Stimulated activated CD8-positive, alpha-beta memory T cell treated with anti-CD3 and anti-CD28 coated beads, Interleukin-4, amount 100 ng/mL, for 24 hours (primary cell): ENCODE results near the gene PDZD4.

Experiments used
- DNase-seq: peaks from one replicate; pipeline ENCODE4 v3.0.0-alpha.2; 2020; ENCODE audit warnings: low read depth

The PDZD4 gene

GRCh38 chrX:153783378-153784013 is 46.8 kb downstream of the PDZD4 start:
- no peak for DNase-seq

DNA sequence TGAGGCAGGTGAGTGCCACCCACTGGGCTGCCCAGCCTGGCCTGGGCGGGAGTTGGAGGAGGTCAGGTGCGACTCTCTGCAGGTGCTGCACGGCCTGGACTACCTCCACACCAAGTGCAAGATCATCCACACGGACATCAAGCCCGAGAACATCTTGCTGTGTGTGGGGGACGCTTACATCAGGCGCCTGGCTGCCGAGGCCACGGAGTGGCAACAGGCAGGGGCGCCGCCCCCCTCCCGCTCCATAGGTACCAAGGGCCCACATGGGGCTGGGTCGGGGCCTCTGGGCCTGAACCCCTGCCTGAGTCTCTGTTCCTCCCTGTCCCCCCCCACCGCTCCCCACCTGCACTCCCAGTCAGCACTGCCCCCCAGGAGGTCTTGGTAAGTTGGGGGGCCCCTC is 47.5 kb downstream of the PDZD4 start:
- DNase-seq, result no peak

GRCh38 chrX:153782313-153782712 is 48.0 kb downstream of the PDZD4 start:
- DNase-seq, result no peak

DNA sequence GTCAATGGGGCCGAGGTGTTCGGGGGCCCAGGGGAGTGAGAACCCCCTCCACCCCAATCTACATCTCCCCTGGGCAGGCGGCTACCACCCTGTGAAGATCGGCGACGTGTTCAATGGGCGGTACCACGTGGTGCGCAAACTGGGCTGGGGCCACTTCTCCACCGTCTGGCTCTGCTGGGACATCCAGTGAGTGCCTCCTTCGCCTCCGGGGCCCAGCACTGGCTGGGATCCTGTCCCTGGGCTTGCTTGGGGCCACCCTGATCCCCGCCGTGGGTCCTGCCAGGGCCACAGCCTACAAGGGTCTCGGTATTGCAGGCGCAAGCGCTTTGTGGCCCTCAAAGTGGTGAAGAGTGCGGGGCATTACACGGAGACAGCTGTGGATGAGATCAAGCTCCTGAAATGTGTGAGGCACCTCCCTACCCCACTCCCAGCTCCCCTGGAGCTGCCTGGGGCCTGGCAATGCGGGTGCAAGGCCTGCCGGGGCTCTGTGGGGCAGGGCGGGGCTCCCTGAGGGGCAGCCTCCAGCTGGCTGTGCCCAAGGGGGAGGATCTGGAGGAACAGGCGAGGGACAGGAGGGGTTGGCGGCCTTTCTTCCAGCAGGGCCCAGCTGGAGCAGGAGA is 48.8 kb downstream of the PDZD4 start:
- no peak for DNase-seq

DNA sequence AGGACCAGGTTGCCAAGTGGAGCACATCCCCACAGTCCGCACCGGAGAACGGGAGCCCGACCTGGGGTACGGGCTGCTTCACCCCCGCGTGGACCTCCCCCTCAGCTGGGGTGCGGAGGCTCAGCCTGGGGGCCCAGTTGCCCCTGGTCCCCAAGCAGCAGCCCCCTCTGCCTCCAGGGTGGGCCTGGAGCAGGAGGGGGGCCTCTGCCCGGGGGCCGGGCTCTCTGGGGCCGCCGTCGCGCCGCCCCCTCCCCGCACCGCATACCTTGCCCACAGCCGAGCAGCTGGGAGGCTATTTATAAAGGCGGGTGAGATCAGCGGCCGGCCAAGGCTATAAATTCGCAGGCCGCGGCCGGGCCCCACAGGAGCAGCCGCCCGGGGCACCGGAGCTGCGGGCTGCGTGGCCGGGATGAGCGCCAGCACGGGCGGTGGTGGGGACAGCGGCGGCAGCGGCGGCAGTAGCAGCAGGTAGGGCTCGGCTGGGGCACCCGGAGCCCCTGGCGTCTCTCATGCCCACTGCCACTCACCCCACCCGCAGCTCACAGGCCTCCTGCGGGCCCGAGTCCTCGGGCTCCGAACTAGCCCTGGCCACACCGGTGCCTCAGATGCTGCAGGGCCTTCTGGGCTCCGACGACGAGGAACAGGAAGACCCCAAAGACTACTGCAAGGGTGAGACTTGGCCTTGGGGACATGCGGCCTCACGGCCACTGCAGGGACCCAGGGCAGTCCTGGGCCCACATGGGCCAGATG is 49.5 kb downstream of the PDZD4 start, which contains the start of gene SRPK3:
TSS of gene SRPK3 (plus strand) at position 364 of the 750 bp plus-strand sequence. CDS start at position 410, 46 bp downstream.
- no peak for DNase-seq

- no peak for DNase-seq
Measured at GRCh38 chrX:153779891-153780677, 50.3 kb downstream of the PDZD4 start.

- DNase-seq, result no peak
Measured at GRCh38 chrX:153778684-153779101, 51.7 kb downstream of the PDZD4 start.

- DNase-seq, result no peak
Measured at GRCh38 chrX:153778181-153778580, 52.2 kb downstream of the PDZD4 start.

- DNase-seq, result no peak
Measured at GRCh38 chrX:153777261-153778090, 52.9 kb downstream of the PDZD4 start.

- no peak for DNase-seq
Measured at GRCh38 chrX:153776611-153777045, 53.7 kb downstream of the PDZD4 start.

DNA sequence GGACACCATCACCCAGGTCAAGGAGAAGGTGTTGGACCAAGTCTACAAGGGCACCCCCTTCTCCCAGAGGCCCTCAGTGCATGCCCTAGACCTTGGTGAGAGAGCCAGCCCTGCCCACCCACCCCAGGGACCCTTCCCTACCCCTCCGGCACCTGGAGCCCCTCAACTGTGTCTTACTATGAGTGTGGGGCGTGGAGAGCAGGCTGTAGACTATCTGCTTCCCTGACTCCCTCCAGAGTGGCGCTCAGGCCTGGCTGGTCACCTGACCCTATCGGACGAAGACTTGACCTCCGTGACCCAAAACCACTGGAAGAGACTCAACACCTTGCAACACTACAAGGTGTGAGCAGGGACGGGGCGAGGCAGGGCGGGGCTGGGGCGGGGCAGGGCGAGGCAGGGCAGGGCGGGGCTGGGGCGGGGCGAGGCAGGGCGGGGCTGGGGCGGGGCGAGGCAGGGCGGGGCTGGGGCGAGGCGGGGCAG is 54.2 kb downstream of the PDZD4 start:
- DNase-seq, result no peak

DNA sequence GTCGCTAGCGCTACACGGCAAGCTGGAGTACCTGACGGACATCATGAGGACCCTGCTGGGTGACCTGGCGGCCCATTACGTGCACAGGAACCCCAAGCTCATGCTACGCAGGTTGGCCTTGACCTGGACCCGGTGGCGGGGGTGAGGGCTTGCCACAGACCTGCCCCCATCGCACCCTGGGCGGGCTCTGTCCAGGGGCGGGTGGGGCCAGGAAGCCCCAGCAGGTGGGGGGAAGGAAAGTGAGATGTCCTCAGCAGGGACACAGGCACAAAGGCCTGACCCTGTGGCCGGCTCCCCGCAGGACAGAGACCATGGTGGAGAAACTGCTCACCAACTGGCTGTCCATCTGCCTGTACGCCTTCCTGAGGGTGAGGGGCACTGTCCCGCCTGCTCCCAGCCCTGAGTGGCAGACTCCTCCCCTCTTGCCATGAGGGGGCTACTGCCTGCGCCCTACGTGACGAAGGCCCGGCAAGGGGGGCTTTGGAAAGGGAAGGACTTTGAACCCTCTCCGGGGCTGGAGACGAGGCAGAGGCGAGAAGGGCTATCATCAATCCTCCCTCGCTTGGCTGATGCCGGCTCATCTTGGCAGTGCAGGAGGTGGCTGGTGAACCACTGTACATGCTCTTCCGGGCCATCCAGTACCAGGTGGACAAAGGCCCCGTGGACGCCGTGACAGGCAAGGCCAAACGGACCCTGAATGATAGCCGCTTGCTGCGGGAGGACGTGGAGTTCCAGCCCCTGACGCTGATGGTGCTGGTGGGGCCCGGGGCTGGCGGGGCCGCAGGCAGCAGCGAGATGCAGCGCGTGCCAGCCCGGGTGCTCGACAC is 54.8 kb downstream of the PDZD4 start:
- no peak for DNase-seq

DNA sequence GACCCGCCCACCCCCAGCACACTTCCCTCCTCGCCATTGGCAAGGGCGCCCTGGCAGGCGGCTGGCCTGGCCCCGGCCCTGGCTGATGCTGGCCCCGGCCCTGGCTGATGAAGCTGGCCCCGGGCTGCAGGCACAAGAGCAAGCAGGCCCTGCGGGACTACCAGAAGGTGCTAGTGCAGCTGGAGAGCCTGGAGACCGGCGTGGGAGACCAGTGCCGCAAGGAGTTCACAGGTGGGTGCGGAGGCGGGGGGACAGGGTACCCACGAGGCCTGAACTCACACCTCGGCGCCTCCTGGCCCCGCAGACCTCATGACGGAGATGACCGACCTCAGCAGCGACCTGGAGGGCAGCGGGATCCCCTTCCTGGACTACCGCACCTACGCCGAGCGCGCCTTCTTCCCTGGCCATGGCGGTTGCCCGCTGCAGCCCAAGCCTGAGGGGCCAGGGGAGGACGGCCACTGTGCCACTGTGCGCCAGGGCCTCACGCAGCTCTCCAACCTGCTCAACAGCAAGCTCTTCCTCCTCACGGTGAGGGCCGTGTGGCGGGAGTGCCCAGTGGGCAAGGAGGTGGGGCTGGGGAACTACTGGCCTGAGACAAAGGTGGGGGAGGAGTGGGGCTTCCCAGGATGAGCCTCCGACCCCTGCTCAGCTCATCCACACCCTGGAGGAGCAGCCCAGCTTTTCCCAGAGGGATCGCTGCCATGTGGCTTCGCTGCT is 55.6 kb downstream of the PDZD4 start:
- no peak for DNase-seq

- DNase-seq, result no peak
Measured at GRCh38 chrX:153773741-153774575, 56.4 kb downstream of the PDZD4 start.

- DNase-seq, result no peak
Measured at GRCh38 chrX:153773218-153773611, 57.1 kb downstream of the PDZD4 start.

- DNase-seq, result no peak
Measured at GRCh38 chrX:153772316-153773217, 57.8 kb downstream of the PDZD4 start.

DNA sequence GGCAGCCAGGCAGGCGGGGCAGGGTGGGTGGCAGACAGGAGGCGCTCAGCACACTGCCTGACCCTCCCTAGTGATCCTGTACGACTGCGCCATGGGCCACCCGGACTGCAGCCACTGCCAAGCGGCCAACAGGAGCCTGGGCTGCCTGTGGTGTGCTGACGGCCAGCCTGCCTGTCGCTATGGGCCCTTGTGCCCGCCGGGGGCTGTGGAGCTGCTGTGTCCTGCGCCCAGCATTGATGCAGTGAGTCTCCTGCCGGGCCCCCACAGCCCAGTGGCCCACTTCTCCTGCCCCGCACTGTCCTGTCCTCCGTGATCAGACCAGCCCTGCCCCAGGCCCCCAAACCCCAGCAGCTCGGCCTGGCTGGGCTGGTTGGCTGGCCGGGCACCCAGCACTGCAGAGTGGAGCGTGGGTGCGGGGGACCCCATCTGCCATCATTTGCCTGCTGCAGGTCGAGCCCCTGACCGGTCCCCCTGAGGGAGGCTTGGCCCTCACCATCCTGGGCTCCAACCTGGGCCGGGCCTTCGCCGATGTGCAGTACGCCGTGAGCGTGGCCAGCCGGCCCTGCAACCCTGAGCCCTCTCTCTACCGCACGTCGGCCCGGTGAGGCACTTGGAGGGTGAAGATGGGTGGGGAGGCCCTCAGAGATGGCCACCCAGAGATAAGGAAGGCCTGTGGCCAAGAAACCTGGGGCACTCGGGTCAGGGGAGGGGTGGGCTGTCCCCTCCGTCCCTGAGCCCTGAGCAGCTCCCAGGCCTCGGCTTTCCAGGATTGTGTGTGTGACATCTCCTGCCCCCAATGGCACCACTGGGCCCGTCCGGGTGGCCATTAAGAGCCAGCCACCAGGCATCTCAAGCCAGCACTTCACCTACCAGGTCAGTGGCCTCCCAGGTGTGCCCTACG is 58.7 kb downstream of the PDZD4 start:
- DNase-seq, result no peak
